HG03139 (cell line): Measurements from ENCODE around the gene G6PC3.

Source experiments
- ATAC-seq: cut with Tn5 transposase; IDR thresholded peaks from one replicate; pipeline ENCODE4 v1.9.1; 2021; ENCODE audit not compliant: unreplicated experiment

The G6PC3 gene

GRCh38 chr17:44059101-44059892 is 11.2 kb upstream of the G6PC3 start:
- ATAC-seq = no peak

- no peak for ATAC-seq
Measured at GRCh38 chr17:44061446-44061845, 9.1 kb upstream of the G6PC3 start.

- ATAC-seq = no peak
Measured at GRCh38 chr17:44062871-44063270, 7.7 kb upstream of the G6PC3 start.

- ATAC-seq = no peak
Measured at GRCh38 chr17:44063704-44064639, 6.6 kb upstream of the G6PC3 start.

GRCh38 chr17:44065668-44066203 is 4.8 kb upstream of the G6PC3 start:
- no peak for ATAC-seq

- ATAC-seq = peak; percentile 48
Measured at GRCh38 chr17:44066204-44066930, 4.2 kb upstream of the G6PC3 start, which contains the start of gene LSM12. Gene LSM12, minus strand, starts transcription at chr17:44066671. Its CDS starts 84 bp downstream, at chr17:44066587.

- ATAC-seq = no peak
Measured at GRCh38 chr17:44067545-44067940, 3.0 kb upstream of the G6PC3 start.

- no peak for ATAC-seq
Measured at GRCh38 chr17:44069974-44070454, 521 bp upstream of the G6PC3 start.

- no peak for ATAC-seq
Measured at GRCh38 chr17:44071198-44071520, 624 bp downstream of the G6PC3 start.

GRCh38 chr17:44071772-44072171 is 1.2 kb downstream of the G6PC3 start:
- ATAC-seq = no peak

- ATAC-seq = no peak
Measured at GRCh38 chr17:44074231-44074910, 3.8 kb downstream of the G6PC3 start.

- no peak for ATAC-seq
Measured at GRCh38 chr17:44074911-44075285, 4.4 kb downstream of the G6PC3 start.

- ATAC-seq = no peak
Measured at GRCh38 chr17:44075598-44076293, 5.2 kb downstream of the G6PC3 start.

GRCh38 chr17:44076716-44077594 is 6.4 kb downstream of the G6PC3 start:
- no peak for ATAC-seq

GRCh38 chr17:44077595-44077909 is 7.0 kb downstream of the G6PC3 start:
- no peak for ATAC-seq

- no peak for ATAC-seq
Measured at GRCh38 chr17:44078412-44078811, 7.9 kb downstream of the G6PC3 start.

GRCh38 chr17:44079877-44080821 is 9.6 kb downstream of the G6PC3 start:
- ATAC-seq = no peak

GRCh38 chr17:44081681-44082080 is 11.1 kb downstream of the G6PC3 start:
- no peak for ATAC-seq
